Caki2 (cell line): Measurements from ENCODE around the gene TEAD1. TPM values are rescaled to one million over a fixed set of nuclear protein-coding genes. Genes with fewer than 3 reads are reported as not detected.

Experiments
- DNase-seq: peaks from one replicate; pipeline ENCODE4 v3.0.0-alpha.2; 2015; ENCODE audit warnings: low read depth
- in situ Hi-C: cut with HindIII; loops from 2 replicates; pipeline ENCODE4 v1.10.0; 2016; ENCODE audit warnings: low sequenced_read_pairs, low pct_unique_long_range_greater_than_20kb, mixed read lengths
- total RNA-seq: library from RNA; depleted of rRNA; stranded (reverse); fragments of >200 nt; shearing (Covaris generic); gene quantifications from 2 replicates; pipeline ENCODE4 v1.2.3, GENCODE V29; 2014; ENCODE audit warnings: low replicate concordance

Gene TEAD1
- total RNA-seq, 1 experiment from 2014 or later, result 26.0 TPM

DNA sequence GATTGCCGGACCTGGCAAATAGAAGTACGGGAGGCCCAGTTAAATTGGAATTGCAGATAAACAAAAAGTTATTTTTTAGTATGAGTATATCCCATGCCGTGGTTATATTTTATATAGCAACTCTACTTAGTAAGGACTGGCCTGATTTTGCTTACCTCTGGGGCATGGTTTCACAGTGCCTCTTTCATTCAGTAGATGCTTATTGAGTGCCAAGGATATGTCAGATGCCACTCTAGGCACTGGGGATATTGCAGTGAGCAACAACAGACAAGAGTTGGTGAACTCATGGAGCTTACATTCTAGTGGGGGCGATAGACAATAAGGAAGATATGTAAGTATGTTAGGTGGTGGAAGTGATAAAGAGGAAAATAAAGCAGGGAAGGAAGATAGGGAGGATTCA, 112.2 kb downstream of the TEAD1 start:
- in situ Hi-C loops, result no loop called here
- no peak for DNase-seq

- DNase-seq, result no peak
- in situ Hi-C loops, result no loop called here
Measured at GRCh38 chr11:12786891-12787290, 112.7 kb downstream of the TEAD1 start.

DNA sequence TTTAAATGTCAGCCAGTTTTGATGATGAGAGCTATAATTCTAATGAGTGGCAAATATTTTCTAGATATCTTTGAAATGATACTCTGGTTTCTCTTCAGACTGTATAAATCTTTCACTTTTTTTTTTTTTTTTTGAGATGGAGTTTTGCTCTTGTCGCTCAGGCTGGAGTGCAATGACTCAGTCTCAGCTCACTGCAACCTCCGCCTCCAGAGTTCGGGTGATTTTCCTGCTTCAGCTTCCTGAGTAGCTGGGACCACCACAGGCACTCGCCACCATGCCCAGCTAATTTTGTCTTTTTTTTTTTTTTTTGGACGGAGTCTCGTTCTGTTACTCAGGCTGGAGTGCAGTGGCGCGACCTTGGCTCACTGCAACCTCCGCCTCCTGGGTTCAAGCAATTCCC, 113.6 kb downstream of the TEAD1 start:
- in situ Hi-C loops, result no loop called here
- DNase-seq, result no peak

- no peak for DNase-seq
- in situ Hi-C loops, result no loop called here
Measured at GRCh38 chr11:12789054-12789453, 114.8 kb downstream of the TEAD1 start.

DNA sequence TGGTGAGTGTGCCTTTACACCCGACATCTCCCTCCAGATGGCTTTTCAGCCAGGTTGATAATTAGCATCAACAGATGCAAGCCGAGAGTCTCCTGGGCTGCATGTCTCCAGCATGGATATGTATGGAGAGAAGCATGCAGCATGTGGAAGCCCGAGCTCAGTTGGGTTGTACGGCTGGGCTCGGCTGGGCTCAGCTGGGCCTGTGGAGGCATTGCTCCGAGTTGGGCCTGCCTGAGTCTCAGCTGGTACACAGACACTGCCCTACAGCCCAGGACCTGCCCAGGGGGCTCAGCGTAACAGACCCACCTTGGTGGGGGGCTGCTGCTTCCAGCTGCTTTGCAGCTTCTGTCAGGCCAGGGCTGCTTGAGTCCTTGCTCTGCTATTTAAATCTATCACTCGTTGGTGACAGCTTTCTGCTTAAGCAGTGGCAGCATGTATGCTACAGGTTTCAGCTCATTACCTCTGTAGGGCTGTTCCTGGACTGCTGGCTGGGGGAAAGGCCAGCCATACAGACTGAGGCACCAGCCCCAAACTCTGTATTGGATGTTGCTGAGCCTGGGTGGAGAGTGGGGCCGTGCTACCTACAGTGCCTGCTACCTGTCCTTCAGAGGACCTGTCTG, 115.5 kb downstream of the TEAD1 start:
- DNase-seq, result no peak
- in situ Hi-C loops, result no loop called here

DNA sequence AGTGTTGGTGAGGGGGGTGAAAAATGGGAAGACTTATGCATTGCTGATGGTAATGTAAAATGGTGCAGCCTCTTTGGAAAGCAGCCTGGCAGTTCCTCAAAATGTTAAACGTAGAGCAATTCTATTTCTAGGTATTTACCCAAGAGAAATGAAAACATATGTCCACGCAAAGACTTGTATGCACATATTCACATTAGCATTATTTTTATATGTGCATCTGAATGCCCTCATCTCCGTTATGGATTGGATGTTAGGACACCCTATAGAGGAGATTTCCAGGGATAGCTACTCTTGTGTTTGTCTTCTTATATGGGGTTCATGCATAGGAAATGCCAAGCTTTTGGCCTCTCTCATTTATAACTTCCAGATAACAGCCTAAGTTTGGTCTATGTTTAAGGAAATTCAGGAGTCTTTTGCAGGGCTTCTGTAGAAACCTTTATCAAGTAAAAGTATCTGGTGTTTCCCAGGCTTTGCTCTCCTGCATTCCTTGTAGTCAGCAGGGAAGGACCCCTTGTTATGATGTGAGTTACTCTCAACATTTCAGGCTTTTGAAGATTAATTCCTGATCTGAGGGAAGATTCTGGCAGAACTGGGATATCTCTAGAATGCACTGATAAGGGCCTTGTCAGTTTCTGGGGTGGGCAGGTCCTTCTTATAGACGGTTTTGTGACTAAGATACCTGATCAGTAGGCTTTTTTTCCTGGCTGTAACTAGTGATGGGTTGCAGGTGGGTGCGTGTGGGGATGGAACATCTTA, 116.8 kb downstream of the TEAD1 start:
- no peak for DNase-seq
- in situ Hi-C loops, result no loop called here

GRCh38 chr11:12792018-12792417, 117.8 kb downstream of the TEAD1 start:
- in situ Hi-C loops, result no loop called here

GRCh38 chr11:12792590-12792989, 118.4 kb downstream of the TEAD1 start:
- in situ Hi-C loops, result no loop called here
- DNase-seq, result no peak

More at GRCh38 chr11:12792018-12792417, 117.8 kb downstream of the TEAD1 start:
- DNase-seq, result no peak

GRCh38 chr11:12793065-12793464, 118.8 kb downstream of the TEAD1 start:
- in situ Hi-C loops, result no loop called here
- no peak for DNase-seq

- in situ Hi-C loops, result no loop called here
- DNase-seq, result no peak
Measured at GRCh38 chr11:12793506-12793905, 119.3 kb downstream of the TEAD1 start.

DNA sequence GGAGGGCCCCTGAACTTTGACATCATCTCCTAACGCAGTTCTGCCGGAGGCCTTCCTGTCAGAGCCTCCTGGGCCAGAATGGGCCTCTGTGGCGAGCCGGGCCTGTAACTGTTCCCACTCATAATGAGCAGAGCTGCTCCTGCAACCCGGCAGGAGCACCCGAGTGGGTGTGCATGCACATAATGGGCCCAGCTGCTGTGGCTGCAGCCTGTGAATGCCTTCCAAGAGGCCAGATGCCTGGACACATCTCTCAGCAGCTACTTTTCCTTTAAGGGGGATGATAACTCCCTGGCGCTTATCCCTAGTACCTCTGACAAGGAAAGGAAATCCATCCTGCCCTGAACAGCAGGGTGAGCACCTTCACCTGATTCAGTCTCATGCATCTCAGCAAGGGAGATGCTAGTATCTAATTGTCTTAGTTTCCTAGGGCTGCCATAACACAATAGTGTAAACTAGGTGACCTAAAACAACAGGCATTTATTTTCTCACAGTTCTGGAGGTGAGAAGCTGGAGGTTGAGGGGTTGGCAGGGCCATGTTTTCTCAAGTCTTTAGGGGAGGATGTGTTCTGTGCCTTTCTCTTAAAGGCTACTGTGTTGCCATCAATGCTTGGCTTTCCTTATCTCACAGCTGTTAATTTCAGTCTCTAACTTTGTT, 120.5 kb downstream of the TEAD1 start:
- no peak for DNase-seq
- in situ Hi-C loops, result no loop called here

DNA sequence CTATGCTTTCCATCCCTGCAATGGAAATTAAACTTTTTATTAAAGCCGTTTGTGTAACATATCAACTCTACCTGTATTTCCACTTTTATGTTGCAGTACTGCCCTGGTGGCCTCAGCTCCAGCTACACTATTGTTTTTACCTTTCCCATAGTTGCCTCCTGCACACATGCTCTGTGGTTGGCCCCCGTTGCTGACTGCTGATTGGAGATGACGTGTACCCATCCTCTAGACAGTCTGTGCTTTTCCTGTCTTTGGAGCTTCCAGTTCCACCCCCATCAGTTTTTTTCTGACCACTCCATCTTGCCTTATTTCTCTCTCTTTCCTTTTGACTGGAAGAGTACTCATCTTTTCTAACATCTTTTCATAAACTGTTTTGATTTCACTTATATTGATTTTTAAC, 123.8 kb downstream of the TEAD1 start:
- no peak for DNase-seq
- in situ Hi-C loops, result no loop called here

DNA sequence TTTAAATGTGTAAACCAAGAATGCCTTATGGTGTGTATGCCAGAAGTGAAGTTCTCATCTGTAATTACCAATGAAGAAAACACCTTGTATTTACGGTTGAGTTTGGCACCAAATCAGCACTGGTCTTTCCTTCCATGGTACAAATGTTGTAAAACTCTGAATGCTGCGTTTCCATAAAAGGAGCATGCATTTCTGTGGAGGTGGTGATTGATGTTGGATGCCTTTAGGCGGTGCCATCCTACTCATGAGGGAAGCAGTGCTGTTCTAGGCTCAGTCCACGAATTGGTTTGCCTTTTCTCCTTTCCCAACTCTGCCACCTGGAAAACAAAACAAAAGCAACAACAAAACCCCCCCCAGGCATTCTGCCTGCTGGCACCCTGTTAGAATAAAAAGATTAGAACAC, 124.4 kb downstream of the TEAD1 start:
- in situ Hi-C loops, result no loop called here
- no peak for DNase-seq

DNA sequence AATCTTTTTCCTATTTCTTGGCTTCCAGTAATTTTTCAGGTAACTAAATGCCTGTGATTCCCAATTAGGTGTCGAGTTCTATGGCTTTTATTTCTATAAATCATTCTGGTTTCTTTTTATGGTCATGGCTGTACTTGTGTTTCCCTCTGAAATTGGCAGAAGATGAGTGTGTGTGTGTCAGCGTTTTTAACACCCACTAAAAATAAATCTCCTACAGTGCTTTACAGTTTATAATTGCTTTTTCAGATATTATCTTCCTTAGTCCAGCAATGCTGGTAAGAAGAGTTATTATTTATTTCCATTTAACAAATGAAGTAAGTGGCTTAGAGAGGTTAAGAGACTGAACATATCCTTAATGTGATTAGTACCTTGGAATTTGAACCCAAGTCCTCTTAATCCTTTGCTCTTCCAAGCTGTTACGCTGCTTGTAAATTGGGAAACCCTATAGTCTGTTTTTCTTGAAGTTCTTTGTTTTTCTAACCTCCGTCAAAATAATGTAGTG, 125.2 kb downstream of the TEAD1 start:
- in situ Hi-C loops, result no loop called here
- DNase-seq, result no peak

GRCh38 chr11:12800032-12800671, 125.9 kb downstream of the TEAD1 start:
- in situ Hi-C loops, result loop anchor here (25.0 kb wide), 1 partner anchor 113 kb away; no protein-coding TSS in a partner anchor
- peak; percentile 76 for DNase-seq

GRCh38 chr11:12800871-12801270, 126.7 kb downstream of the TEAD1 start:
- no peak for DNase-seq
- in situ Hi-C loops, result loop anchor here (25.0 kb wide), 1 partner anchor 114 kb away; no protein-coding TSS in a partner anchor

GRCh38 chr11:12801976-12802375, 127.8 kb downstream of the TEAD1 start:
- no peak for DNase-seq
- in situ Hi-C loops, result loop anchor here (25.0 kb wide), 1 partner anchor 115 kb away; no protein-coding TSS in a partner anchor

DNA sequence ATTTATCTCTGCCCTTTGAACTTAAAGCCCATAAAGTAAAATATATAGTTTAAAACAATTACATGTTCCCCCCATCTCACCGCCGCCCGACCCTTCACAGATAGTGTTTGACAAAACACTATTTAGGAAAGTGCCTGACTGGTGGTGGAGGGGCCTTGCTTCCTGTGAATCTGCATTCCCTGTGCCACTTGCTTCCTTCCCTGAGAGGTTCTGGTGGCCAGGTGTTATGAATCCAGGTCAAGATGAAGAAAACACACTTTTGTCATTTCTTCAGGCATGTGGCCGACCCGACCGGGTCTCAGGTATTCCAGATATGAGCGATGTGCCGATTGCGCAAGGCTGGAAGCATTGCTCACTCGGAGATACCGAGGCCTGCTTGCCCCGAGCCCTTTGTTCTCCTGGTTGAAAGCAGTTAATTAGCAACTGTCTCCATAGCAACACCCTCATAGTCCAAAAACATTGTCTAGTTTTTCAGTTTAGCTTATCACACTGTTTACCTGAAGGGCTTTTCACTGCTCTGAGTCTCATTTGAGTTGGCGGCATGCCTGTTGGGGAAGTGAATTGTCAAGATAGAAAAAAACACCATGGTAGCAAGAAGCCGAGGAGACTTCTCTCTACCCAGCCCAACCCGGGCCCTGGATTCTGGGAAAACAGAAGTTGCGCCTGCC, 128.3 kb downstream of the TEAD1 start:
- in situ Hi-C loops, result loop anchor here (25.0 kb wide), 1 partner anchor 115 kb away; no protein-coding TSS in a partner anchor
- peak; percentile 98 for DNase-seq
